GM21576 (cell line): ENCODE measurements around the gene LGALS9.
"Not testable (repeated sequence)": the region's sequence is repeated elsewhere in the genome, so short reads cannot be mapped to it uniquely, and the experiment has no call there.

ENCODE experiments used
- ATAC-seq: cut with Tn5 transposase; IDR thresholded peaks from one replicate; pipeline ENCODE4 v1.9.1; 2021; ENCODE audit warnings: mild to moderate bottlenecking, moderate library complexity; ENCODE audit not compliant: unreplicated experiment

The LGALS9 gene

DNA sequence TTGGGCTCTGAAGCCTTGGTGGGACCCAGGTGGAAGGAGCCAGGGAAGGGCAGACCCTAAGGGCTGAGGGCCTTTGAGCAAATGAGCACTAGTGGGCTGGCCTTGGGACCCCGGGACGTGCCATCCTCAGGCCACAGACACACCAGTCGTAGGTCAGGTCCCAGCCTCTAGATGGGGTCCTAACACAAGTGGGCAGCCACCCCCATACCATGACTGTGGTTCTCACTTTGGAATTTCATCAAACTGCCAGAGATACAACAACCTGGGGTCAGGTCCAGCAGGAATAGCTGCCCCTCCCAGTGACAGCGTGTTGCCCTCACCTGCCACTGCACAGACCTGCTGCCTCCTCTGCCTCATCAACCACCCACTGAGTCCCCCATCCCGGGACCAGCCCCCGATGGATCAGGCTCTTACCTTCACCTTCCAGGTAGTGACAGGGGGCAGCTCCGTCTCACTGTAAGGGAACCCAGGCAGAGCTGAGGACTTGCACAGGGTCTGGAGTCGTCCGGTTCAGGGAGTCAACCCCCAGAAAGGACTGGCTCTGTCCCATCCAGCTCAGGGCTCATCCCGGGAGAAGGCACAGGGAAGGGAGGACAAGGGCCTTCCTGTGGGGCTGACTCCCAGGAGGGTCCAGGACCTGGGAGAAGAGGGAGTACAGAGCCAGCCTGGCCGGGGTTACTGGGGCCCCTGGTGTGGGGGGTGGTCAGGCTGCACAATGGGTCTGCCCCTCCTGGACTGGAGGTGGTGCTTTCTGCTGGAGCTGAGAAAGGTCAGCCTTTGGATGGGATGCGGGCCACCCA lies 40.0 kb downstream of the LGALS9 start:
- no peak for ATAC-seq

DNA sequence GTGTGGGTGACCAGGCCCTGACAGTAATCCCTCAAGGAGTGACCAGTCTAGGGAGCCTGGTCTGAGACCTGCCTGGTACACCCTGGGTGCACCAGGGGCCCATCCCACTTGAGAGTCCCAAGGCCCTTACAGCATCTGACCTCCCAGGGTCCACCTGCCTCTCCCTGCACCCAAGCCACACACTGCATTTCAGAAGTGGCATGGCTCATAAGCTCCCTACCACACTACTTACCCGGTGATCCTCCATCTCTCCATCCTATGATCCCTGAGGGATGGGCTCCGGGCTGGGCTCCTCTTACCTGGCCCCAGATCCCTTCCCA lies 40.6 kb downstream of the LGALS9 start:
- ATAC-seq, result no peak

DNA sequence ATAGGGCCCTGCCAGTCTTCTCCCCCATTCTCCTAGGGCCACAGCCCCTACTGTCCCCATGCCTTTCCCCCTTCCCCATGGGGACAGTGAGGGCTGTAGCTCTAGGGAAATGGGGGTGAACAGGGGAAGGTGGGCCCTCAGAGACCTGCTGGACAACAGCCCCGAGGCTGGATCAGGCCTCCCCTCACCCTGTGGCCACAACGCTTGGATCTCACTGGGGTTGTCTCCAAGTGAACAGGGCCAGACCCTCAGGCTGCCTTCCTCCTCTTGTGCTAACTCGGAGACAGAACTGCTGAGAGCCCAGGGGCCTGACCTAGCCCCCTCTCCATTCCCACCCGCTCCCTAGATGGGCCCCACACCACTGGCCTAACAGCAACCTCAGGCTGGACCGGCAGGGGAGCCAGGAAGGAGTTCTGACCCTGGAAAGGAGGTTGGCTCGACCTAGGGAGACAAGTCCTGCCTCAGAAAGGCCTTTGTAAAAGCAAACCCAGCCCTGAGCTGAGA lies 41.0 kb downstream of the LGALS9 start:
- ATAC-seq, result not testable (repeated sequence)

DNA sequence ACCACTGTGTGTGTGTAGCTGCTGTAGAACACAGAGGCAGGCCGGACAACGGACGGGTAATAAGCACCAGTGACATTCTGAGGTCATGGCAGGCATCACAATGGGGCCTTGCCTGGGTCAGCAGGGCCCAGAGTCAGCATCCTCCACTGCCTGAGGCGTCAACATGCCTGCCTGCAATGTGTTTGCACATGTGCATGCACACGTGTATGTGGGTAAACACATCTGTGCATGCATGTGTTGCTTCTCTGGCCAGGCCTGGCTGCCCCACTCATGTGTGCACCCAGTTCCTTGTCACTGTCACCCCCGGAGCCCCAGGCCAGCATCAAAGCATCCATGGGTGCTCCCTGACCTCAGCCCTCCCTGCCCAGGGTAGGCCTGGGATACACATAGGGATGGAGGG lies 43.3 kb downstream of the LGALS9 start:
- ATAC-seq, result no peak

DNA sequence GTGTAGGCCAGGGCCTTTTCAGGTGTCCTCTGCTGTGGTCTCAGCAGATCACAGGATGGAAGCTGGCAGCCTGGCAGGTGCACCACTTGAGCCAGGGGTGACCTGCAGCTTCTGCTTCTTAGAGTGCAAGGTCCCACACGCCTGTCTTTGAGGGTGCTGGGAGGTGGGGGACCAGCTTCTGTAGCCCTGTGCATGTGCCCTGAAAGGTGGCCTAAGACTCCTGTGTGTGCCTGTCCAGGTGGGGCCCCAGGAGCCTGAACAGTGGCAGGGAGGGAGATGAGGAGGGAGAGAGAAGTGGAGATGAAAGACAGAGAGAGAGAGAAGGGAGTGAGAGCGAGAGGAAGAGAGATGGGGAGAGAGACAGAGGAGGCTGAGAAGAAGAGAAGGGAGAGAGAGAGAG lies 46.2 kb downstream of the LGALS9 start:
- ATAC-seq, result no peak

DNA sequence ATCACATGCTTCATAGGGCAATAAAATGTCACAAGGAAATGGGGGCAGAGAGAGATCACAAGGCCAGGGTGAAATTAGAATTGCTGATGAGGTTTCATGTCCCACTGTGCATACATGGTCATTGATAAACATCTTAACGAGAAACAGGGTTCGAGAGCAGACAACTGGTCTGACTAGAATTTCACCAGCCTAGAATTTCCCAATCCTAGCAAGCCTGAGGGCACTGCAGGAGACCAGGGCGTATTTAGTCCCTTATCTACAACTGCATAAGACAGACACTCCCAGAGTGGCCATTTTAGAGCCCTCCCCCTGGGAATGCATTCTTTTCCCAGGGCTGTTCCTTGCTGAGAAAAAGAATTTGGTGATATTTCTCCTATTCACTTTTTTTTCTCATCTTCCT lies 55.3 kb downstream of the LGALS9 start:
- ATAC-seq, result not testable (repeated sequence)

DNA sequence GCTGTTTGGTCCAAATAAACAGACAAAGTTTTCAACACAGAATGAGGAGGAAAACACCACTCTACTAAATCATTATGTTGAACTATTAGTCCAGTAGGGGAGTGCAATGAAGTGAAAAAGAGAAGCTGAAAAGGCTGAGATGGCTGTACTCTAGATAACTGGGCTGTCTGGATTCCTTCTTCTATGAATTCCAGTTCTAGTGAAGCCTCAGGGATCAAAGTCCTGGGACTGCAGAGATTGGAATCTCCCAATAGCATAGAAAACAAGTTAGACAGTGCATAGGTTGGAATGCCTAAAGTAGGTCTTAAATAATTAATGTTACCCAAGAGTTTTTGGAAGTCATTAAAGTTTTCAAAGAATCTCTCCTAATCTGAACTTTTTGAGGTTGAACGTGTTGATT lies 59.9 kb downstream of the LGALS9 start:
- ATAC-seq, result no peak

DNA sequence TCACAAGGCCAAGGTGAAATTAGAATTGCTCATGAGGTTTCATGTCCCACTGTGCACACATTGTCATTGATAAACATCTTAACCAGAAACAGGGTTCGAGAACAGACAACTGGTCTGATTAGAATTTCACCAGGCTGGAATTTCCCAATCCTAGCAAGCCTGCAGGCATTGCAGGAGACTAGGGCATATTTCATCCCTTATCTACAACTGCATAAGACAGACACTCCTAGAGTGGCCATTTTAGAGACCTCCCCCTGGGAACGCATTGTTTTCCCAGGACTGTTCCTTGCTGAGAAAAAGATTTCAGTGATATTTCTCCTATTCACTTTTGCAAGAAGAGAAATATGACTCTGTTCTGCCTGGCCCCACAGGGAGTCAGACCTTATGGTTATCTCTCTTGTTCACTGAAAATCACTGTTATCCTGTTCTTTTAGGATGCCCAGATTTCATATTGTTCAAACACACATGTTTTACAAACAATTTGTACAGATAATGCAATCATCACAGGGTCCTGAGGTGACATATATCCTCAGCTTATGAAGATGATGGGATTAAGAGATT lies 64.3 kb downstream of the LGALS9 start:
- not testable (repeated sequence) for ATAC-seq
